Endothelial cell of umbilical vein (primary cell): Measurements from ENCODE around the gene OR51V1.

Source experiments
- EZH2 ChIP-seq: IDR thresholded peaks from 2 replicates; pipeline ENCODE4 v1.6.1; 2012; ENCODE audit warnings: borderline replicate concordance, low read depth, mild to moderate bottlenecking, moderate library complexity, low read length, inconsistent platforms; ENCODE audit not compliant: severe bottlenecking
- FOS ChIP-seq: IDR thresholded peaks from 2 replicates; pipeline ENCODE4 v1.6.1; 2011; ENCODE audit warnings: mild to moderate bottlenecking, low read length, moderate library complexity, borderline replicate concordance; ENCODE audit not compliant: insufficient read depth
- GATA2 ChIP-seq: IDR thresholded peaks from 2 replicates; pipeline ENCODE4 v1.7.0; 2011; ENCODE audit warnings: low read depth, mild to moderate bottlenecking, moderate library complexity, mixed read lengths, low read length; ENCODE audit not compliant: insufficient read length, insufficient read depth
- JUN ChIP-seq: IDR thresholded peaks from 2 replicates; pipeline ENCODE4 v1.6.1; 2011; ENCODE audit warnings: borderline replicate concordance, low read depth; ENCODE audit not compliant: insufficient read length, insufficient read depth
- MYC ChIP-seq: IDR thresholded peaks from one replicate; pipeline ENCODE4 v1.6.1; 2011; ENCODE audit warnings: mild to moderate bottlenecking, low read depth, low read length
- POLR2A ChIP-seq: IDR thresholded peaks from 2 replicates; pipeline ENCODE4 v1.6.1; 2012; ENCODE audit warnings: low read depth, mild to moderate bottlenecking, control low read depth, low read length
- POLR2AphosphoS5 ChIP-seq: IDR thresholded peaks from 2 replicates; pipeline ENCODE4 v1.6.1; 2012; ENCODE audit warnings: low read depth, mild to moderate bottlenecking, control low read depth, low read length, moderate library complexity; ENCODE audit not compliant: insufficient read depth
- TF ChIP-seq, protein P1 (sequence below), 2 donors: IDR thresholded peaks; 1 replicate in 1 of 2; 2 replicates in 1 of 2; pipeline ENCODE4 v1.5.1; 2011; ENCODE audit warnings: low read length in 2 of 2, mild to moderate bottlenecking in 2 of 2, moderate library complexity in 2 of 2, control low read depth in 1 of 2, inconsistent platforms in 1 of 2, low read depth in 1 of 2; ENCODE audit not compliant: insufficient read depth in 1 of 2; ENCODE audit errors: extremely low read depth in 1 of 2

DNA sequence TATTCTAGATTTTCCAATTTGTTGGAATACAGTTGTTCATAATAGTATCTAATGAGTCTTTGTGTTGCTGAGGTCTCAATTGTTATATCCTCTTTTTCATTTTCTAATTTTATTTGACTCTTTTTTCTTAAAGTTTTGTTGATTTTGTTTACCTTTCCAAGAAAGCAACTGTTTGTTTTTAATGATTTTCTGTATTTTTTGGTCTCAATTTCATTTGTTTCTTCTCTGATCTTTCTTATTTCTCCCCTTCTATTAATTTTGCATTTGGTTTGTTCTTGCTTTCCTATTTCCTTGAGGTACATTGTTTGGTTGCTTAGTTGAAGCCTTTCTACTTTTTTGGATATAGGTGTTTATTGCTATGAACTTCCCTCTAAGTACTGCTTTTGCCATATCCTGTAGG is 40.7 kb downstream of the OR51V1 start:
- TF ChIP-seq, protein P1, sequence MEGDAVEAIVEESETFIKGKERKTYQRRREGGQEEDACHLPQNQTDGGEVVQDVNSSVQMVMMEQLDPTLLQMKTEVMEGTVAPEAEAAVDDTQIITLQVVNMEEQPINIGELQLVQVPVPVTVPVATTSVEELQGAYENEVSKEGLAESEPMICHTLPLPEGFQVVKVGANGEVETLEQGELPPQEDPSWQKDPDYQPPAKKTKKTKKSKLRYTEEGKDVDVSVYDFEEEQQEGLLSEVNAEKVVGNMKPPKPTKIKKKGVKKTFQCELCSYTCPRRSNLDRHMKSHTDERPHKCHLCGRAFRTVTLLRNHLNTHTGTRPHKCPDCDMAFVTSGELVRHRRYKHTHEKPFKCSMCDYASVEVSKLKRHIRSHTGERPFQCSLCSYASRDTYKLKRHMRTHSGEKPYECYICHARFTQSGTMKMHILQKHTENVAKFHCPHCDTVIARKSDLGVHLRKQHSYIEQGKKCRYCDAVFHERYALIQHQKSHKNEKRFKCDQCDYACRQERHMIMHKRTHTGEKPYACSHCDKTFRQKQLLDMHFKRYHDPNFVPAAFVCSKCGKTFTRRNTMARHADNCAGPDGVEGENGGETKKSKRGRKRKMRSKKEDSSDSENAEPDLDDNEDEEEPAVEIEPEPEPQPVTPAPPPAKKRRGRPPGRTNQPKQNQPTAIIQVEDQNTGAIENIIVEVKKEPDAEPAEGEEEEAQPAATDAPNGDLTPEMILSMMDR (IDR thresholded peaks at IDR 0.05; ENCODE audit: extremely low read depth in 1 of 2, insufficient read depth in 1 of 2, low read depth in 1 of 2, low read length in 2 of 2) = no peak
- TF ChIP-seq JUN = no peak
- no peak for TF ChIP-seq EZH2
- TF ChIP-seq POLR2AphosphoS5 = no peak
- TF ChIP-seq FOS = no peak
- TF ChIP-seq POLR2A = no peak
- no peak for TF ChIP-seq MYC
- TF ChIP-seq GATA2 = no peak
